Esophagus squamous epithelium (tissue), 4 donors: Measurements from ENCODE around the gene CACTIN.
A peak's percentile ranks its signal among the peaks of the same experiment; 100 is the strongest.

Experiments used
- POLR2A ChIP-seq, 4 donors: fragments of 450-650 bp; IDR thresholded peaks; one replicate each; pipeline ENCODE4 v1.6.1; 2017; ENCODE audit warnings: antibody characterized with exemption in 4 of 4, mild to moderate bottlenecking in 4 of 4, moderate library complexity in 3 of 4
- TF ChIP-seq, protein P1 (sequence below), 6 experiments: fragments of 450-650 bp in 4 of 6; fragments of 200-600 bp in 2 of 6; sonication (generic) in 2 of 6; IDR thresholded peaks; one replicate each; pipeline ENCODE4 v1.5.1; 2016 to 2019; ENCODE audit warnings: antibody characterized with exemption in 6 of 6, mild to moderate bottlenecking in 4 of 6, moderate library complexity in 4 of 6

DNA sequence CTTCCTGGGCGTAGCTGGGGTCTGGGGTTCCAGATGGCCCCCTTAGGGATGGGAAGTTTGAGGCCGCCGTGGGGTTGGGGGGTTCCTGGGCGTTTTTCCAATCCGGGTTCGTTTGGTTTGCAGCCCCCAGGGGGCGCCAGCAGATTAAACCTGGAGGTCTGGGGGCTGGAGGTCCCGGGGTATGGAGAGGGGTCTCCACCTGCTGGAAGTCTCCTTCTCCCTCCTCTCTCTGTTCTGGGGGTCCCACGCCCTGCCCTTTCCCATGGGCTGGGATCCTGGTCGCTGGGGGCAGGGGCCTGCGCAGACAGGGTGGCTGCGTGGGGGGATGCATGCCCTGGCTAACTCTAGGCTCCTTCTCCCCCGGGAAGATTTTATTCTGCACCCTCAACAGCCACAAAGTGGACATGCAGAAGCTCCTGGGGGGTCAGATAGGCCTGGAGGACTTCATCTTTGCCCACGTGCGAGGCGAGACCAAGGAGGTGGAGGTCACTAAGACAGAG, 40.4 kb downstream of the CACTIN start:
- TF ChIP-seq, protein P1, sequence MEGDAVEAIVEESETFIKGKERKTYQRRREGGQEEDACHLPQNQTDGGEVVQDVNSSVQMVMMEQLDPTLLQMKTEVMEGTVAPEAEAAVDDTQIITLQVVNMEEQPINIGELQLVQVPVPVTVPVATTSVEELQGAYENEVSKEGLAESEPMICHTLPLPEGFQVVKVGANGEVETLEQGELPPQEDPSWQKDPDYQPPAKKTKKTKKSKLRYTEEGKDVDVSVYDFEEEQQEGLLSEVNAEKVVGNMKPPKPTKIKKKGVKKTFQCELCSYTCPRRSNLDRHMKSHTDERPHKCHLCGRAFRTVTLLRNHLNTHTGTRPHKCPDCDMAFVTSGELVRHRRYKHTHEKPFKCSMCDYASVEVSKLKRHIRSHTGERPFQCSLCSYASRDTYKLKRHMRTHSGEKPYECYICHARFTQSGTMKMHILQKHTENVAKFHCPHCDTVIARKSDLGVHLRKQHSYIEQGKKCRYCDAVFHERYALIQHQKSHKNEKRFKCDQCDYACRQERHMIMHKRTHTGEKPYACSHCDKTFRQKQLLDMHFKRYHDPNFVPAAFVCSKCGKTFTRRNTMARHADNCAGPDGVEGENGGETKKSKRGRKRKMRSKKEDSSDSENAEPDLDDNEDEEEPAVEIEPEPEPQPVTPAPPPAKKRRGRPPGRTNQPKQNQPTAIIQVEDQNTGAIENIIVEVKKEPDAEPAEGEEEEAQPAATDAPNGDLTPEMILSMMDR (IDR thresholded peaks at IDR 0.05): peak in 4 of 6 experiments; percentile 31 to 53 (median 40)
- no peak for TF ChIP-seq POLR2A (IDR thresholded peaks at IDR 0.05)
